ENCODE results near the gene MIF4GD. TPM values are rescaled to one million over a fixed set of nuclear protein-coding genes. Genes with fewer than 3 reads are reported as not detected.

MIF4GD gene
- polyA plus RNA-seq, 10 donors: 11.0 to 15.0 (median 13.1) TPM

- no peak for DNase-seq
Measured at GRCh38 chr17:75238020-75238580, 32.9 kb downstream of the MIF4GD start.

DNA sequence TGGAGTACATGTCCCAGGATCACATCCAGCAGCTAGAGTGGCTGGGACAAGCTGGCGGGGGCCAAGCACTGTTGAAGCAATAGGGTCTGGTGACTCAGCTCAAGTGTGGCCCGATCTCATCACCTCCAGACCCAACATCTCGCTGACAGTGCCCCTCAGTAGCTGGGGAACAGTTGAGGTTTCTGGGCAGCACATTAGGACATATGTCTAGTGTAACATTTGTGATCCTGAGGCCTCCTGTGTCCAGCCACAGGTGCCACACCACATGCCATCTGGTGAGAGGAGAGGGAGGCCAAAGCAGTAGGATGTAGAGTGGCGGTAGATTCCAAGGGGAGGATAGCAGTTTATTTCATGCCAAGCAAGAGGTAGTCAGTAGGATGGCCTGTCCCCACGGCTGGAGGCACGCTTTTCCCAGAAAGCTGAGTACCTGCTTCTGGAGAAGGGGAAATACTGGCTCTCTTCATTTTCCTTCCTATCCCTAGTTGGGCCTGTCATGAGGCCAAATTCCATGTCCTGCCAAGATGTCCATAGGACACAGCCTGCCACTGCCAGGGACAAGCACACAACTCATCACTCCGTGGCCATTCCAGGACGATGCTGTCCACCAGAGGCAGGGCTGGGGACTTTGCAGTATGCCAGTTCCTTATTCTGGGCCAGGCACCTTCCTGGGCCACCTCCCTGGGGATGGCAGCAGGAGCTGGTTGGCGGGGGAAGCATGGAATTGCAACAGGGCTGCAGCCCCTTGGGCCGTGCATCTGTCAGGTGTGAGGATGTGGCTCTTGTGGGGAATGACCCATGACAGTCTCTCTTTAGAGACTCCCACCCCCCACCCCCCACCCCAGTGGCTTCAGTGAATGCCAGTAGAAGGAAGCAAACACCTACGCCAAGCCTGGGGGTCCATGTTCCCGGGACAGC lies 33.7 kb downstream of the MIF4GD start:
- DNase-seq: no peak

- no peak for DNase-seq
Measured at GRCh38 chr17:75232786-75233185, 38.2 kb downstream of the MIF4GD start.

DNA sequence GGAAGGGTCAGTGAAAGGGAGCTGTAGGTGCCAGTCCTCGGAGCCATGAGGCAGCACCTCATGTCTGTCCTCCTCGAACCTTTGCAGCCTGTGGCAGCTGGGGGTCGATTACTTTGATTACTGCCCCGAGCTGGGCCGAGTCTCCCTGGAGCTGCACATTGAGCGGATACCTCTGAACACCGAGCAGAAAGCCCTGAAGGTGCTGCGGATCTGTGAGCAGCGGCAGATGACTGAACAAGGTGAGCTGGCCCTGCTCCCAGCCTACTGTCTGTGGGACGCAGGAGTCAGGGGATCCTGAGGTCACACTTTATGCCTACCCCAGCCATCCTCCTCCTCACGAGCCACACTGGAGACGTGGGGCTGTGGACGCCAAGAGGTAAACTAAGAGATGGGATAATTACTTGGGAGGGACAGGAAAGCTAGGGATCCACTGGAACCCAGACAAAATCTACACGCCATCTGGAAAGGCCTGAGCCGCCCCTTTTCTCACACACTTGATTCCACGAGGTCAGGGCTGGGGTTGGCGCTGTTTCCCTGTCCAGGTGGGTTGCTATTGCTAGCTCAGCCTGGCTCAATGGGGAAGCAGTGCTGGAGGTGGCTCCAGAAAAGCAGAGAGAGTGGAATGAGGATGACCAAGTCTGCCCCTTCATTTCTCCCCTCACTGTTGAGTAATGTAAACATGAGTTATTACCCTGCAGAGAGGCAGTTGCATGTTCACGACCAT lies 39.1 kb downstream of the MIF4GD start:
- no peak for DNase-seq

DNA sequence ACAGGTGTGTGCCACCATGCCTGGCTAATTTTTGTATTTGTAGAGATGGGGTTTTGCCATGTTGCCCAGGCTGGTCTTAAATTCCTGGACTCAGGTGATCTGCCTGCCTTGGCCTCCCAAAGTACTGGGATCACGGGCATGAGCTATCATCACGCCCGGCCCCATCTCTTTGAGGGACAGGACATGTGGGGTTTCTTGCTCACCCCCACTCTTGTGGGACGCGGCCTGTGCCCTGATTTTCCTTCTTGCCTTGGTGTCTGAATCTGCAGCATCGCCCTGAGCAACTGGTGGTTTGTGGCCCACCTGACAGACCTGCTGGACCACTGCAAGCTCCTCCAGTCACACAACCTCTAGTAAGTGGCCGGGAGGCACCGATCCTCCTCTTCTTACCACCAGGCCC lies 40.0 kb downstream of the MIF4GD start:
- no peak for DNase-seq

GRCh38 chr17:75228847-75229246 lies 42.2 kb downstream of the MIF4GD start:
- DNase-seq: no peak

GRCh38 chr17:75228305-75228704 lies 42.7 kb downstream of the MIF4GD start:
- no peak for DNase-seq

- DNase-seq: no peak
Measured at GRCh38 chr17:75227729-75228128, 43.3 kb downstream of the MIF4GD start.

- DNase-seq: no peak
Measured at GRCh38 chr17:75225016-75225415, 46.0 kb downstream of the MIF4GD start.

GRCh38 chr17:75219815-75220214 lies 51.2 kb downstream of the MIF4GD start:
- DNase-seq: no peak

- no peak for DNase-seq
Measured at GRCh38 chr17:75218131-75218530, 52.9 kb downstream of the MIF4GD start.

Other genes starting within 250 kb of the MIF4GD start
- 100 to 1,000 TPM; 236 to 279 (median 251) TPM for gene ATP5PD, start 224.3 kb downstream of the MIF4GD start, polyA plus RNA-seq (ENCODE audit: insufficient read length in 10 of 10)
- gene KCTD2, start 224.0 kb downstream of the MIF4GD start, polyA plus RNA-seq (ENCODE audit: insufficient read length in 10 of 10): 10 to 100 TPM; 20.1 to 24.2 (median 21.4) TPM
- 10 to 100 TPM in 1 of 10 donors, 1 to 10 TPM in 9; 5.3 to 12.2 (median 7.6) TPM for gene SLC16A5, start 183.3 kb downstream of the MIF4GD start, polyA plus RNA-seq (ENCODE audit: insufficient read length in 10 of 10)
- gene ARMC7, start 161.3 kb downstream of the MIF4GD start, polyA plus RNA-seq (ENCODE audit: insufficient read length in 10 of 10): 1 to 10 TPM; 4.6 to 7.8 (median 6.6) TPM
- gene NT5C, start 139.5 kb downstream of the MIF4GD start, polyA plus RNA-seq (ENCODE audit: insufficient read length in 10 of 10): 10 to 100 TPM; 30.3 to 42.9 (median 38.6) TPM
- gene JPT1, start 116.7 kb downstream of the MIF4GD start, polyA plus RNA-seq (ENCODE audit: insufficient read length in 10 of 10): 100 to 1,000 TPM; 146 to 366 (median 269) TPM
- gene SUMO2, start 88.3 kb downstream of the MIF4GD start, polyA plus RNA-seq (ENCODE audit: insufficient read length in 10 of 10): 100 to 1,000 TPM; 324 to 484 (median 381) TPM
- 10 to 100 TPM; 32.9 to 62.6 (median 42.9) TPM for gene NUP85, start 65.6 kb downstream of the MIF4GD start, polyA plus RNA-seq (ENCODE audit: insufficient read length in 10 of 10)
- 10 to 100 TPM; 23.2 to 39.6 (median 32.0) TPM for gene GGA3, start 9.6 kb downstream of the MIF4GD start, polyA plus RNA-seq (ENCODE audit: insufficient read length in 10 of 10)
- gene MRPS7, start 9.4 kb downstream of the MIF4GD start, polyA plus RNA-seq (ENCODE audit: insufficient read length in 10 of 10): 10 to 100 TPM; 54.4 to 65.8 (median 59.8) TPM
- gene SLC25A19, start 18.2 kb upstream of the MIF4GD start, polyA plus RNA-seq (ENCODE audit: insufficient read length in 10 of 10): 1 to 10 TPM; 4.2 to 8.3 (median 6.1) TPM
- gene GRB2, start 134.4 kb upstream of the MIF4GD start, polyA plus RNA-seq (ENCODE audit: insufficient read length in 10 of 10): 100 to 1,000 TPM; 130 to 193 (median 151) TPM
- 10 to 100 TPM; 34.5 to 65.8 (median 49.3) TPM for gene TMEM94, start 185.4 kb upstream of the MIF4GD start, polyA plus RNA-seq (ENCODE audit: insufficient read length in 10 of 10)
- 10 to 100 TPM; 16.2 to 28.7 (median 19.3) TPM for gene CASKIN2, start 244.3 kb upstream of the MIF4GD start, polyA plus RNA-seq (ENCODE audit: insufficient read length in 10 of 10)
- gene TSEN54, start 245.3 kb upstream of the MIF4GD start, polyA plus RNA-seq (ENCODE audit: insufficient read length in 10 of 10): 10 to 100 TPM; 11.5 to 28.0 (median 20.8) TPM